ENCODE measurements around the gene UNC13A.

GRCh38 chr19:17629760-17630159 lies 58.4 kb downstream of the UNC13A start:
- TF ChIP-seq NFIC (IDR thresholded peaks at IDR 0.05; ENCODE audit: borderline replicate concordance) = no peak
- no peak for TF ChIP-seq CTCF (IDR thresholded peaks at IDR 0.05)
- no peak for TF ChIP-seq EP300 (IDR thresholded peaks at IDR 0.05; ENCODE audit: borderline replicate concordance in 1 of 2, low read depth in 1 of 2, low read length in 1 of 2)
- TF ChIP-seq RFX5 (IDR thresholded peaks at IDR 0.05; ENCODE audit: low read length) = no peak
- no peak for TF ChIP-seq TAF1 (IDR thresholded peaks at IDR 0.05; ENCODE audit: borderline replicate concordance, low read depth, low read length)
- no peak for TF ChIP-seq MAX (IDR thresholded peaks at IDR 0.05; ENCODE audit: low read depth)
- no peak for TF ChIP-seq REST (IDR thresholded peaks at IDR 0.05; ENCODE audit: low read depth, low read length)
- no peak for TF ChIP-seq YY1 (IDR thresholded peaks at IDR 0.05; ENCODE audit: low read depth)
- no peak for TF ChIP-seq JUND (IDR thresholded peaks at IDR 0.05)
- TF ChIP-seq POLR2AphosphoS5 (IDR thresholded peaks at IDR 0.05; ENCODE audit: low read depth, low read length) = no peak
- TF ChIP-seq PBX3 (IDR thresholded peaks at IDR 0.05) = no peak
- no peak for TF ChIP-seq GABPA (IDR thresholded peaks at IDR 0.05; ENCODE audit: low read depth)
